Measurements from ENCODE around the gene CLEC4F.
"Not testable (repeated sequence)": the region's sequence is repeated elsewhere in the genome, so short reads cannot be mapped to it uniquely, and the experiment has no call there.

DNA sequence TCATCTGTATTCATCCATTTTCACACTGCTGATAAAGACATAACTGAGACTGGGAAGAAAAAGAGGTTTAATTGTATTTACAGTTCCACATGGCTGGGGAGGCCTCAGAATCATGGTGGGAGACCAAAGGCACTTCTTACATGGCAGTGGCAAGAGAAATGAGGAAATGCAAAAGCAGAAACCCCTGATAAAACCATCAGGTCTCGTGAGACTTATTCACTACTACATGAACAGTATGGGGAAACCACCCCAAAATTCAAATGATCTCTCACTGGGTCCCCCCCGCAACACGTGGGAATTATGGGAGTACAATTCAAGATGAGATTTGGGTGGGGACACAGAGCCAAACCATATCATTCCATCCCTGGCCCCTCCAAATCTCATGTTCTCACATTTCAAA, 22.4 kb downstream of the CLEC4F start:
- not testable (repeated sequence) for TF ChIP-seq EZH2 (IDR thresholded peaks at IDR 0.05; ENCODE audit: borderline replicate concordance, low read depth, low read length, severe bottlenecking); POLR2A (IDR thresholded peaks at IDR 0.05; ENCODE audit: low read depth, low read length); POLR2AphosphoS5 (IDR thresholded peaks at IDR 0.05; ENCODE audit: insufficient read depth, low read depth, low read length); JUN (IDR thresholded peaks at IDR 0.05; ENCODE audit: borderline replicate concordance, insufficient read depth, insufficient read length, low read depth); MYC (IDR thresholded peaks at IDR 0.05; ENCODE audit: low read depth, low read length)
- TF ChIP-seq, protein P1, sequence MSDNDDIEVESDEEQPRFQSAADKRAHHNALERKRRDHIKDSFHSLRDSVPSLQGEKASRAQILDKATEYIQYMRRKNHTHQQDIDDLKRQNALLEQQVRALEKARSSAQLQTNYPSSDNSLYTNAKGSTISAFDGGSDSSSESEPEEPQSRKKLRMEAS (IDR thresholded peaks at IDR 0.05; ENCODE audit: insufficient read depth, insufficient read length): not testable (repeated sequence)
- TF ChIP-seq, protein P2, sequence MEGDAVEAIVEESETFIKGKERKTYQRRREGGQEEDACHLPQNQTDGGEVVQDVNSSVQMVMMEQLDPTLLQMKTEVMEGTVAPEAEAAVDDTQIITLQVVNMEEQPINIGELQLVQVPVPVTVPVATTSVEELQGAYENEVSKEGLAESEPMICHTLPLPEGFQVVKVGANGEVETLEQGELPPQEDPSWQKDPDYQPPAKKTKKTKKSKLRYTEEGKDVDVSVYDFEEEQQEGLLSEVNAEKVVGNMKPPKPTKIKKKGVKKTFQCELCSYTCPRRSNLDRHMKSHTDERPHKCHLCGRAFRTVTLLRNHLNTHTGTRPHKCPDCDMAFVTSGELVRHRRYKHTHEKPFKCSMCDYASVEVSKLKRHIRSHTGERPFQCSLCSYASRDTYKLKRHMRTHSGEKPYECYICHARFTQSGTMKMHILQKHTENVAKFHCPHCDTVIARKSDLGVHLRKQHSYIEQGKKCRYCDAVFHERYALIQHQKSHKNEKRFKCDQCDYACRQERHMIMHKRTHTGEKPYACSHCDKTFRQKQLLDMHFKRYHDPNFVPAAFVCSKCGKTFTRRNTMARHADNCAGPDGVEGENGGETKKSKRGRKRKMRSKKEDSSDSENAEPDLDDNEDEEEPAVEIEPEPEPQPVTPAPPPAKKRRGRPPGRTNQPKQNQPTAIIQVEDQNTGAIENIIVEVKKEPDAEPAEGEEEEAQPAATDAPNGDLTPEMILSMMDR (IDR thresholded peaks at IDR 0.05; ENCODE audit: extremely low read depth in 1 of 2, insufficient read depth in 1 of 2, low read depth in 1 of 2, low read length in 2 of 2): not testable (repeated sequence)
